CD14-positive monocyte (primary cell): ENCODE data around the gene GPR27. TPM values are rescaled to one million over a fixed set of nuclear protein-coding genes. Genes with fewer than 3 reads are reported as not detected.

Source experiments
- DNase-seq, 3 donors: peaks; one replicate each; pipeline ENCODE4 v3.0.0-alpha.2; 2011 to 2022
- H2AFZ ChIP-seq: 2 replicates; pipeline ENCODE4 v1.6.0; 2012; ENCODE audit warnings: mild to moderate bottlenecking, low read depth, low read length, inconsistent platforms; ENCODE audit not compliant: insufficient read depth, poor library complexity, severe bottlenecking
- H3K27ac ChIP-seq, 2 donors: 1 replicate in 1 of 2; 2 replicates in 1 of 2; pipeline ENCODE4 v1.5.1; 2012 to 2013; ENCODE audit warnings: low read length in 2 of 2, control low read depth in 1 of 2, inconsistent platforms in 1 of 2, low read depth in 1 of 2, mild to moderate bottlenecking in 1 of 2
- H3K27me3 ChIP-seq, 2 donors: one replicate each; pipeline versions ENCODE4 v1.6.0 to v1.6.1; 2011 to 2013; ENCODE audit warnings: low read length in 2 of 2; ENCODE audit not compliant: control insufficient read depth in 2 of 2, insufficient read depth in 2 of 2
- H3K36me3 ChIP-seq, 2 donors: replicated peaks in 1 of 2; 1 replicate in 1 of 2; 2 replicates in 1 of 2; pipeline versions ENCODE4 v1.5.1 to v1.6.1; 2012 to 2013; ENCODE audit warnings: low read length in 2 of 2, control low read depth in 1 of 2, inconsistent platforms in 1 of 2, mild to moderate bottlenecking in 1 of 2; ENCODE audit not compliant: insufficient read depth in 2 of 2, control insufficient read depth in 1 of 2
- H3K4me1 ChIP-seq, 2 donors: 1 replicate in 1 of 2; 2 replicates in 1 of 2; pipeline versions ENCODE4 v1.5.1 to v1.6.1; 2012 to 2013; ENCODE audit warnings: low read length in 2 of 2, control low read depth in 1 of 2, inconsistent platforms in 1 of 2, mild to moderate bottlenecking in 1 of 2, moderate library complexity in 1 of 2; ENCODE audit not compliant: insufficient read depth in 2 of 2, control insufficient read depth in 1 of 2
- H3K4me2 ChIP-seq: replicated peaks from 2 replicates; pipeline ENCODE3; 2012; ENCODE audit warnings: low read length, moderate library complexity, mild to moderate bottlenecking; ENCODE audit not compliant: poor library complexity, severe bottlenecking; ENCODE audit errors: extremely low read depth
- H3K4me3 ChIP-seq, 3 experiments: fragments of 200-600 bp in 1 of 3; sonication (generic) in 1 of 3; replicated peaks in 1 of 3; 1 replicate in 2 of 3; 2 replicates in 1 of 3; pipeline ENCODE4 v1.5.1; 2011 to 2013; ENCODE audit warnings: low read length in 3 of 3, mild to moderate bottlenecking in 3 of 3, control low read depth in 2 of 3, low read depth in 2 of 3, inconsistent platforms in 1 of 3, moderate library complexity in 1 of 3
- H3K79me2 ChIP-seq: 2 replicates; pipeline ENCODE4 v1.6.0; 2012; ENCODE audit warnings: mild to moderate bottlenecking, control low read depth, inconsistent platforms, low read length, moderate library complexity; ENCODE audit not compliant: insufficient read depth
- H3K9ac ChIP-seq: 2 replicates; pipeline ENCODE4 v1.6.0; 2017; ENCODE audit warnings: low read length, mild to moderate bottlenecking; ENCODE audit not compliant: insufficient read depth, poor library complexity, severe bottlenecking
- H3K9me3 ChIP-seq, 2 donors: replicated peaks in 1 of 2; 1 replicate in 1 of 2; 2 replicates in 1 of 2; pipeline versions ENCODE4 v1.5.1 to v1.6.1; 2012 to 2013; ENCODE audit warnings: low read length in 2 of 2, control low read depth in 1 of 2; ENCODE audit not compliant: control insufficient read depth in 1 of 2, insufficient read depth in 1 of 2
- H4K20me1 ChIP-seq: 2 replicates; pipeline ENCODE4 v1.6.0; 2012; ENCODE audit warnings: mild to moderate bottlenecking, low read length, control low read depth, moderate library complexity; ENCODE audit not compliant: insufficient read depth
- H3K27ac Mint-ChIP-seq, 7 donors: one replicate each; pipeline ENCODE4 v1.8.0; 2020; ENCODE audit warnings: mild to moderate bottlenecking in 7 of 7, mixed read lengths in 7 of 7, moderate library complexity in 6 of 7, inconsistent platforms in 2 of 7
- H3K27me3 Mint-ChIP-seq, 3 donors: one replicate each; pipeline ENCODE4 v1.8.0; 2021 to 2022; ENCODE audit warnings: low read depth in 3 of 3, mild to moderate bottlenecking in 3 of 3, mixed read lengths in 3 of 3, moderate library complexity in 3 of 3, inconsistent platforms in 1 of 3
- H3K36me3 Mint-ChIP-seq, 2 donors: one replicate each; pipeline ENCODE4 v1.8.0; 2020; ENCODE audit warnings: mixed read lengths in 2 of 2, inconsistent platforms in 1 of 2, mild to moderate bottlenecking in 1 of 2
- H3K4me1 Mint-ChIP-seq: one replicate; pipeline ENCODE4 v1.8.0; 2020; ENCODE audit warnings: mild to moderate bottlenecking, mixed read lengths
- H3K4me3 Mint-ChIP-seq, 2 donors: one replicate each; pipeline ENCODE4 v1.8.0; 2020; ENCODE audit warnings: mild to moderate bottlenecking in 2 of 2, mixed read lengths in 2 of 2, moderate library complexity in 1 of 2
- H3K9me3 Mint-ChIP-seq, 7 donors: one replicate each; pipeline ENCODE4 v1.8.0; 2020 to 2022; ENCODE audit warnings: mixed read lengths in 7 of 7, mild to moderate bottlenecking in 6 of 7, moderate library complexity in 6 of 7, inconsistent platforms in 2 of 7
- WGBS: methylation state at CpG from one replicate; pipeline ENCODE4 v1.1.5; 2013; ENCODE audit warnings: missing lambda C conversion rate; ENCODE audit not compliant: insufficient coverage; 5-methylcytosine and 5-hydroxymethylcytosine counted together
- intact Hi-C, 2 donors: fragments of 100-400 bp; cut with micrococcal nuclease; formaldehyde crosslinking; loops; one replicate each; pipeline versions ENCODE4 v1.15.0 to v1.15.1; 2023
- polyA plus RNA-seq, 3 donors: library from polyadenylated mRNA; depleted of rRNA in 1 of 3; unstranded in 2 of 3; stranded (reverse) in 1 of 3; fragments of 300-500 nt in 2 of 3; fragments of >200 nt in 1 of 3; fragmentation: Illumina TruSeq in 2 of 3; gene quantifications; 1 replicate in 2 of 3; 2 replicates in 1 of 3; pipeline ENCODE4 v1.2.3, GENCODE V29; 2012 to 2021
- TF ChIP-seq, protein P1 (sequence below): fragments of 200-600 bp; IDR thresholded peaks from one replicate; pipeline ENCODE4 v1.8.0; 2022; ENCODE audit warnings: antibody characterized with exemption, mild to moderate bottlenecking

The GPR27 gene
- polyA plus RNA-seq, 3 donors, result 5.7 to 19.6 (median 6.6) TPM

DNA sequence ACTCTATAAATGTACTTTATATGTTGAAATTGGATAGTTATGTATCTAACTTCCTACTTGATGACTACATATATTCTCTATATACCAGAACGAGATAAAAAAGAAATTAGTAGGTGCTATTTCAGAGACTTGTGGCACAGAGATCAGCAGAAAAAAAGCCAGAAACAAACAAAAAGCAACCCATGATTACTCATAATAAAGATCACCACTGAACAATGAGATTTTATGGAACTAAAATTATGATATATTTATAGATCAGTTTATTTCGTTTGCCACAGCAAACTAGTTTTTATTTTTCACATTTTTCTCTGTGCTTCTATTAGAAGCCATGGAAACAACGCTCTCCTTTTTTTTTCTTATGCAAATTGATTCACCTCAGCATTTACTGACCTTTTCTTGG lies 46.4 kb downstream of the GPR27 start:
- peaks cover 0 to 2% of the 10 kb centered on the region in 2 donors for H3K36me3 Mint-ChIP-seq
- H3K27me3 Mint-ChIP-seq, result peaks cover 1 to 4% (median 2%) of the 10 kb centered on the region in 3 donors
- H3K36me3 ChIP-seq, result no peaks in the 10 kb centered on the region
- H2AFZ ChIP-seq, result no peak overlapping the region
- DNase-seq, result no peak
- H4K20me1 ChIP-seq, result no peaks in the 10 kb centered on the region
- H3K4me1 ChIP-seq, result peaks cover 5 to 14% of the 10 kb centered on the region in 2 donors
- peaks cover 0 to 2% (median 0%) of the 10 kb centered on the region in 7 donors for H3K9me3 Mint-ChIP-seq
- H3K27ac Mint-ChIP-seq, result no peak overlapping the region
- 100% methylated on average over 1 of the region's 3 CpGs for WGBS
- H3K9me3 ChIP-seq, result no peaks in the 10 kb centered on the region
- H3K9ac ChIP-seq, result no peak overlapping the region
- no peaks in the 10 kb centered on the region for H3K27me3 ChIP-seq
- H3K79me2 ChIP-seq, result no peaks in the 10 kb centered on the region
- H3K4me1 Mint-ChIP-seq, result peaks cover 31% of the 10 kb centered on the region
- no peak overlapping the region for H3K27ac ChIP-seq
- intact Hi-C loops, result no loop called here
- no peak overlapping the region for H3K4me2 ChIP-seq
- TF ChIP-seq, protein P1, sequence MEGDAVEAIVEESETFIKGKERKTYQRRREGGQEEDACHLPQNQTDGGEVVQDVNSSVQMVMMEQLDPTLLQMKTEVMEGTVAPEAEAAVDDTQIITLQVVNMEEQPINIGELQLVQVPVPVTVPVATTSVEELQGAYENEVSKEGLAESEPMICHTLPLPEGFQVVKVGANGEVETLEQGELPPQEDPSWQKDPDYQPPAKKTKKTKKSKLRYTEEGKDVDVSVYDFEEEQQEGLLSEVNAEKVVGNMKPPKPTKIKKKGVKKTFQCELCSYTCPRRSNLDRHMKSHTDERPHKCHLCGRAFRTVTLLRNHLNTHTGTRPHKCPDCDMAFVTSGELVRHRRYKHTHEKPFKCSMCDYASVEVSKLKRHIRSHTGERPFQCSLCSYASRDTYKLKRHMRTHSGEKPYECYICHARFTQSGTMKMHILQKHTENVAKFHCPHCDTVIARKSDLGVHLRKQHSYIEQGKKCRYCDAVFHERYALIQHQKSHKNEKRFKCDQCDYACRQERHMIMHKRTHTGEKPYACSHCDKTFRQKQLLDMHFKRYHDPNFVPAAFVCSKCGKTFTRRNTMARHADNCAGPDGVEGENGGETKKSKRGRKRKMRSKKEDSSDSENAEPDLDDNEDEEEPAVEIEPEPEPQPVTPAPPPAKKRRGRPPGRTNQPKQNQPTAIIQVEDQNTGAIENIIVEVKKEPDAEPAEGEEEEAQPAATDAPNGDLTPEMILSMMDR, result no peak
- H3K4me3 Mint-ChIP-seq, result no peak overlapping the region
- H3K4me3 ChIP-seq, result no peak overlapping the region

DNA sequence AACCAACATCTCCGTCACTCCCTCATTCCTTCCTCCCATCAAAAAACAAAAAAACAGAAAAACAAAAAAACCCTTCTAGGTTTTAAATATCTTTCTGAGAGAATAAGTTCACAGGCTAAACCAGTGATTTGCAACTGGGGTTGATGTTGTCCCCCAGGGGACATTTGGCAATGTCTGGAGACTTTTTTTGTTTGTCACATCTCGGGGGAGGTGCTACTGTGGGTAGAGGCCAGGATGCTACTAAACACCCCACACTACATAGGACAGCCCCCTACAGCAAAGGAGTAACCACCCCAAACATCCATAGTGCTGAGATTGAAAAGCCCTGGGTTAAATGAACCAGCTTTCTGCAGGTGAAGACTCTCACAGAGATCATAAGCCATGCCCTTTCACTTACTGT lies 48.3 kb downstream of the GPR27 start:
- Histone ChIP-seq H3K9me3 (no peaks in the 10 kb centered on the region), H4K20me1 (no peaks in the 10 kb centered on the region), H3K9ac (no peak overlapping the region), H3K4me3 (no peak overlapping the region), H3K27me3 (no peaks in the 10 kb centered on the region), H3K4me2 (no peak overlapping the region), H2AFZ (no peak overlapping the region), H3K36me3 (no peaks in the 10 kb centered on the region), H3K27ac (no peak overlapping the region), H3K4me1 (peaks cover 16 to 33% of the 10 kb centered on the region in 2 donors), H3K79me2 (no peaks in the 10 kb centered on the region)
- Mint-ChIP-seq H3K27me3 (peaks cover 1 to 2% (median 2%) of the 10 kb centered on the region in 3 donors), H3K4me3 (no peak overlapping the region), H3K27ac (no peak overlapping the region), H3K4me1 (peaks cover 42% of the 10 kb centered on the region), H3K36me3 (peaks cover 0 to 3% of the 10 kb centered on the region in 2 donors), H3K9me3 (peaks cover 0 to 7% (median 0%) of the 10 kb centered on the region in 7 donors)
- WGBS, result 100% methylated on average over 1 of the region's 2 CpGs
- TF ChIP-seq, protein P1, result no peak
- DNase-seq, result no peak
- intact Hi-C loops, result no loop called here
